GM18868 (cell line): Measurements from ENCODE around the gene RBM12.
"Not testable (repeated sequence)": the region's sequence is repeated elsewhere in the genome, so short reads cannot be mapped to it uniquely, and the experiment has no call there.

Source experiments
- ATAC-seq: cut with Tn5 transposase; IDR thresholded peaks from one replicate; pipeline ENCODE4 v1.9.1; 2021; ENCODE audit warnings: mild to moderate bottlenecking, moderate library complexity; ENCODE audit not compliant: unreplicated experiment

Gene RBM12

GRCh38 chr20:35664466-35665206 lies at the start of gene RBM12, which contains the start of gene CPNE1:
Gene RBM12 (minus strand): TSS chr20:35664900. CDS start chr20:35655322, 9,578 bp downstream.
Gene CPNE1 (minus strand): TSS chr20:35664900. CDS start chr20:35632923, 31,977 bp downstream.
- ATAC-seq, result peak; percentile 79

GRCh38 chr20:35714127-35714526 lies 49.4 kb upstream of the RBM12 start:
- ATAC-seq, result no peak

GRCh38 chr20:35713120-35713519 lies 48.4 kb upstream of the RBM12 start:
- not testable (repeated sequence) for ATAC-seq

- no peak for ATAC-seq
Observed at GRCh38 chr20:35711588-35712209, 47.0 kb upstream of the RBM12 start.

GRCh38 chr20:35710884-35711587 lies 46.3 kb upstream of the RBM12 start:
- ATAC-seq, result no peak

GRCh38 chr20:35710039-35710438 lies 45.3 kb upstream of the RBM12 start:
- ATAC-seq, result no peak

GRCh38 chr20:35709259-35709658 lies 44.6 kb upstream of the RBM12 start:
- ATAC-seq, result no peak

- ATAC-seq, result no peak
Observed at GRCh38 chr20:35708502-35708901, 43.8 kb upstream of the RBM12 start.

- ATAC-seq, result not testable (repeated sequence)
Observed at GRCh38 chr20:35706591-35707529, 42.2 kb upstream of the RBM12 start.

GRCh38 chr20:35705894-35706293 lies 41.2 kb upstream of the RBM12 start:
- ATAC-seq, result not testable (repeated sequence)

- no peak for ATAC-seq
Observed at GRCh38 chr20:35704514-35705261, 40.0 kb upstream of the RBM12 start.

GRCh38 chr20:35702824-35703695 lies 38.4 kb upstream of the RBM12 start:
- no peak for ATAC-seq

- ATAC-seq, result no peak
Observed at GRCh38 chr20:35702051-35702823, 37.5 kb upstream of the RBM12 start.

- no peak for ATAC-seq
Observed at GRCh38 chr20:35700625-35701148, 36.0 kb upstream of the RBM12 start.

GRCh38 chr20:35699957-35700624 lies 35.4 kb upstream of the RBM12 start:
- no peak for ATAC-seq

- ATAC-seq, result peak; percentile 80
Observed at GRCh38 chr20:35699127-35699956, 34.6 kb upstream of the RBM12 start, which contains the start of the genes NFS1 and ROMO1. Gene NFS1 (minus strand): TSS chr20:35699352. CDS start chr20:35699288, 64 bp downstream. Gene ROMO1 (plus strand): TSS chr20:35699405. CDS start chr20:35699633, 228 bp downstream.
